ENCODE data around the gene GPRC5B. TPM values are rescaled to one million over a fixed set of nuclear protein-coding genes. Genes with fewer than 3 reads are reported as not detected.

GPRC5B gene
- polyA plus RNA-seq, 2 of the 4 experiments (the other 2 are of a cell fraction), result 12.8 to 19.1 TPM

- no peak for TF ChIP-seq CBX2 (IDR thresholded peaks at IDR 0.05; ENCODE audit: borderline replicate concordance, low read depth)
- TF ChIP-seq RFX5 (IDR thresholded peaks at IDR 0.05), result no peak
- TF ChIP-seq MAFK (IDR thresholded peaks at IDR 0.05; ENCODE audit: partially characterized antibody), result no peak
- no peak for TF ChIP-seq HOXB5 (CRISPR knock-in tag; IDR thresholded peaks at IDR 0.05)
These were observed 16.2 kb downstream of the GPRC5B start (continued) for GRCh38 chr16:19868421-19868820.

GRCh38 chr16:19864566-19864965 is 20.1 kb downstream of the GPRC5B start:
- FAIRE-seq (no peak), DNase-seq (ENCODE audit: low read depth in 1 of 2, low spot score in 1 of 2) (no peak), ATAC-seq (no peak)
- Histone ChIP-seq H3K27ac (no peak overlapping the region), H3K9me3 (no peaks in the 10 kb centered on the region), H3K4me2 (no peak overlapping the region), H3K4me3 (no peak overlapping the region), H3K4me1 (no peaks in the 10 kb centered on the region)
- WGBS (ENCODE audit: missing lambda C conversion rate), result 94% methylated on average over 5 of the region's 5 CpGs
- ChIA-PET POLR2A (no interaction called here), CTCF (interaction anchor here (0.9 to 2.1 kb wide), 2 partner anchors 168 to 264 kb away, joined by 4 to 7 read pairs; no protein-coding TSS in a partner anchor)
- TF ChIP-seq ATOH8 (CRISPR knock-in tag; IDR thresholded peaks at IDR 0.05; ENCODE audit: low read depth) (no peak), MYC (IDR thresholded peaks at IDR 0.05; ENCODE audit: borderline replicate concordance, low read length) (no peak)

- ChIA-PET CTCF (interaction anchor here (0.6 to 2.1 kb wide), 3 partner anchors 168 to 520 kb away, joined by 3 to 7 read pairs (median 4); no protein-coding TSS in a partner anchor), POLR2A (interaction anchor here (0.7 kb wide), 1 partner anchor 231 kb away, joined by 7 read pairs; no protein-coding TSS in a partner anchor)
- ATAC-seq (no peak), DNase-seq (ENCODE audit: low read depth in 1 of 2, low spot score in 1 of 2) (no peak), FAIRE-seq (no peak)
- Histone ChIP-seq H3K4me3 (no peak overlapping the region), H3K27ac (no peak overlapping the region), H3K9me3 (no peaks in the 10 kb centered on the region), H3K4me2 (no peak overlapping the region), H3K4me1 (no peaks in the 10 kb centered on the region)
- WGBS (ENCODE audit: missing lambda C conversion rate), result 63% methylated on average over 1 of the region's 1 CpG
- TF ChIP-seq HES2 (IDR thresholded peaks at IDR 0.05) (no peak), PHF8 (IDR thresholded peaks at IDR 0.05; ENCODE audit: borderline replicate concordance, low read depth) (no peak), TFCP2L1 (CRISPR knock-in tag; IDR thresholded peaks at IDR 0.05) (no peak), FOXS1 (CRISPR knock-in tag; IDR thresholded peaks at IDR 0.05) (no peak), HEYL (CRISPR knock-in tag; IDR thresholded peaks at IDR 0.05) (no peak), MAZ (IDR thresholded peaks at IDR 0.05; ENCODE audit: borderline replicate concordance, low read depth, low read length) (no peak), SMC3 (IDR thresholded peaks at IDR 0.05) (no peak), FOSL2 (IDR thresholded peaks at IDR 0.05) (no peak), FOSL2 (CRISPR knock-in tag; IDR thresholded peaks at IDR 0.05) (no peak), ZC3H11A (IDR thresholded peaks at IDR 0.05) (no peak), HOXB5 (CRISPR knock-in tag; IDR thresholded peaks at IDR 0.05) (no peak)
These were observed 20.7 kb downstream of the GPRC5B start for GRCh38 chr16:19863990-19864389.

GRCh38 chr16:19861811-19862327 is 22.8 kb downstream of the GPRC5B start:
- CTCF ChIA-PET, result interaction anchor here (0.7 to 1.6 kb wide), 2 partner anchors 52 to 133 kb away, joined by 3 to 4 read pairs; no protein-coding TSS in a partner anchor
- H3K9me3 ChIP-seq, result no peaks in the 10 kb centered on the region
- no peak for FAIRE-seq
- ATAC-seq, result no peak
- DNase-seq (ENCODE audit: low read depth in 1 of 2, low spot score in 1 of 2), result no peak
- H3K4me1 ChIP-seq, result no peaks in the 10 kb centered on the region
- no peak overlapping the region for H3K27ac ChIP-seq
- no peak overlapping the region for H3K4me3 ChIP-seq
- TF ChIP-seq CBX2 (IDR thresholded peaks at IDR 0.05; ENCODE audit: borderline replicate concordance, low read depth), result no peak
- no peak for TF ChIP-seq RAD21 (conservative IDR thresholded peaks at IDR 0.05 in 1 of 2, IDR thresholded peaks at IDR 0.05 in 1 of 2)
- no peak for TF ChIP-seq HOXA7 (CRISPR knock-in tag; IDR thresholded peaks at IDR 0.05)
- TF ChIP-seq HEYL (CRISPR knock-in tag; IDR thresholded peaks at IDR 0.05), result no peak
- no peak for TF ChIP-seq HDAC2 (IDR thresholded peaks at IDR 0.05)
- TF ChIP-seq ATOH8 (CRISPR knock-in tag; IDR thresholded peaks at IDR 0.05; ENCODE audit: low read depth), result no peak
- no peak for TF ChIP-seq ZSCAN20 (CRISPR knock-in tag; IDR thresholded peaks at IDR 0.05)
- TF ChIP-seq RNF2 (IDR thresholded peaks at IDR 0.05; ENCODE audit: borderline replicate concordance, low read depth), result no peak
- no peak for TF ChIP-seq FOSL2 (IDR thresholded peaks at IDR 0.05)
- no peak for TF ChIP-seq FOSL2 (CRISPR knock-in tag; IDR thresholded peaks at IDR 0.05)
- no peak for TF ChIP-seq ELK1 (IDR thresholded peaks at IDR 0.05; ENCODE audit: low read depth, low read length)
- no peak for TF ChIP-seq ZC3H11A (IDR thresholded peaks at IDR 0.05)
- no peak overlapping the region for H3K4me2 ChIP-seq
- POLR2A ChIA-PET, result no interaction called here
- 93% methylated on average over 16 of the region's 16 CpGs for WGBS (ENCODE audit: missing lambda C conversion rate)
